GM21576 (cell line): ENCODE data around the gene ZNF276.
A peak's percentile ranks its signal among the peaks of the same experiment; 100 is the strongest.

Source experiments
- ATAC-seq: cut with Tn5 transposase; IDR thresholded peaks from one replicate; pipeline ENCODE4 v1.9.1; 2021; ENCODE audit warnings: mild to moderate bottlenecking, moderate library complexity; ENCODE audit not compliant: unreplicated experiment

Gene ZNF276

DNA sequence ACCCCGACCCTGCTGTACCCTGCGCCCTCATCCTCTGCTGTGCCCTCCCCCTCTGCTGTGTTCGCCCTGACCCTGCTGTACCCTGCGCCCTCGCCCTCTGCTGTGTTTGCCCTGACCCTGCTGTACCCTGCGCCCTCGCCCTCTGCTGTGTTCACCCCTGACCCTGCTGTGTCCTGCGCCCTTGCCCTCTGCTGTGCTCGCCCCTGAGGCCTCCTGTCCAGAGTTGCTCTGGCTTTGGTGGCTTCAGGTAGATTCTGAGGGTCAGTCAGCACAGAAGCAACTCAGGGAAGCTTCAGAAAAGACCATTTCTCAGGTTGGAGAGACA, 11.5 kb downstream of the ZNF276 start:
- no peak for ATAC-seq

DNA sequence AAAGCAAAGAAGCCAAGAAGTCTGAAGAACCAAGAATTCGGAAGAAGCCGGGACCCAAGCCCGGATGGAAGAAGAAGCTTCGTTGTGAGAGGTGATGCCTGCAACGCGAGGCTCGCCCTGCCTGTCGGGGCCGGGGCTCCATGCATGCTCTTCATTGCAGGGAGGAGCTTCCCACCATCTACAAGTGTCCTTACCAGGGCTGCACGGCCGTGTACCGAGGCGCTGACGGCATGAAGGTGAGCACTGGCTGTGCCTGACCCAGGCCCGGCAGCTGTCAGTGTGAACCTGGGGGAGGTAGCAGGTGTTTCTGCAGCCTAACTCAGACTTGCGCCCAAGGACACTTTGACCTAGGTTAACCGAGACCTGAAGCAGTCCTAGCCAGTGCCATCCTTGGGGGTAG, 12.0 kb downstream of the ZNF276 start:
- no peak for ATAC-seq

DNA sequence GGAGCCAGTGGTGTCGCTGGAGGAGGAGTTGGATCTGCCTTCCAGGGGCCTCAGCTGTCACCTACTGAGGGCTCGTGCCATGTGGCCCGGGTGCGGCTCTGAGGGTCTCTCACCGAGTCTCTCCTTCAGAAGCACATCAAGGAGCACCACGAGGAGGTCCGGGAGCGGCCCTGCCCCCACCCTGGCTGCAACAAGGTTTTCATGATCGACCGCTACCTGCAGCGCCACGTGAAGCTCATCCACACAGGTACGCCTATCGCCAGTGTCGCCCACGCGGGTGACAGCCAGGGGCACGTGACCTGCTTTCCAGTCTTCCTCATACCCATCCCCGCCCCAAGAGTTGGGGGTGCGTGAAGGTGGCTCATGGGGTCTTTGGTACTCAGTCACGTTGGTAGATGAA, 12.5 kb downstream of the ZNF276 start:
- ATAC-seq, result no peak

DNA sequence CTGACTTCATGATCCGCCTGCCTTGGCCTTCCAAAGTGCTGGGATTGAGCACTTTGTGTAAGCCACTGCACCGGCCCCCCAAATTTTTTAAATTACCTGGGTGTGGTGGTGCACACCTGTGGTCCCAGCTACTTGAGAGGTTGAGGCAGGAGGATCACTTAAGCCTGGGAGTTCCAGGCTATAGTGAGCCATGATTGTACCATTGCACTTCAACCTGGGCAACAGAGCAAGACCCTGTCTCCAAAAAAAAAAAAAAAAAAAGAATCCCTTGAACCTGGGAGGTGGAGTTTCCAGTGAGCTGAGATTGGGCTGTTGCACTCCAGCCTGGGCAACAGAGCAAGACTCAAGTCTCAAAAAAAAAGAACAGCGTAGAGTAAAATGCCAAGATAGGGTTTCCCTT, 15.2 kb downstream of the ZNF276 start:
- no peak for ATAC-seq

DNA sequence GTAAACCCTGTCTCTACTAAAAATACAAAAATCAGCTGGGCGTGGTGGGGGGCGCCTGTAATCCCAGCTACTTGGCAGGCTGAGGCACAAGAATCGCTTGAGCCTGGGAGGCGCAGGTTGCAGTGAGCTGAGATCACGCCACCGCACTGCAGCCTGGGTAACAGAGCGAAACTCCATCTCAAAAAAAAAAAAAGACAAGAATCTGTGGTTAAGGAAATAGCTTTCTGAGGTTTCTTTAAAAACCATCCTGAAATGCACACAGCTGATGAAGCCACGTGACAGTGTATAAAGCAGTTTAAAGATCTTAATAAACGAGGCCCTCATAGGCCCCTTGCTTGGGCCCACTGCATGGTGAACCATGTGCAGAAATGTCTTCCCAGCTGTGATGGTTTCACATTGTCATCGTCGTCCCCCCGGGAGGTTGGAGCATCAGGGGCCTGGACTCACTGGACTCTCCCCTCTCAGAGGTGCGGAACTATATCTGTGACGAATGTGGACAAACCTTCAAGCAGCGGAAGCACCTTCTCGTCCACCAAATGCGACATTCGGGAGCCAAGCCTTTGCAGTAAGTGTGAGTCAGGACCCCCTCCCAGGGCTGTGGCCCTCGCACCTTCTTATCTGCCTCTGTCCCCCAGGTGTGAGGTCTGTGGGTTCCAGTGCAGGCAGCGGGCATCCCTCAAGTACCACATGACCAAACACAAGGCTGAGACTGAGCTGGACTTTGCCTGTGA, 16.2 kb downstream of the ZNF276 start:
- no peak for ATAC-seq

DNA sequence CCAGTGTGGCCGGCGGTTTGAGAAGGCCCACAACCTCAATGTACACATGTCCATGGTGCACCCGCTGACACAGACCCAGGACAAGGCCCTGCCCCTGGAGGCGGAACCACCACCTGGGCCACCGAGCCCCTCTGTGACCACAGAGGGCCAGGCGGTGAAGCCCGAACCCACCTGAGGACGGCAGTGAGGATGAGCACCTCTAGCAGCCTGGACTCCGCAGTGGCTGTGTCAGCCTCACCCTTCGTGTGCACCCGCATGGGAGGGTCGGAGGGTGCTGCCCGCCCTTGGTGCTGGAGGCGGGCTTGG, 16.7 kb downstream of the ZNF276 start:
- no peak for ATAC-seq

DNA sequence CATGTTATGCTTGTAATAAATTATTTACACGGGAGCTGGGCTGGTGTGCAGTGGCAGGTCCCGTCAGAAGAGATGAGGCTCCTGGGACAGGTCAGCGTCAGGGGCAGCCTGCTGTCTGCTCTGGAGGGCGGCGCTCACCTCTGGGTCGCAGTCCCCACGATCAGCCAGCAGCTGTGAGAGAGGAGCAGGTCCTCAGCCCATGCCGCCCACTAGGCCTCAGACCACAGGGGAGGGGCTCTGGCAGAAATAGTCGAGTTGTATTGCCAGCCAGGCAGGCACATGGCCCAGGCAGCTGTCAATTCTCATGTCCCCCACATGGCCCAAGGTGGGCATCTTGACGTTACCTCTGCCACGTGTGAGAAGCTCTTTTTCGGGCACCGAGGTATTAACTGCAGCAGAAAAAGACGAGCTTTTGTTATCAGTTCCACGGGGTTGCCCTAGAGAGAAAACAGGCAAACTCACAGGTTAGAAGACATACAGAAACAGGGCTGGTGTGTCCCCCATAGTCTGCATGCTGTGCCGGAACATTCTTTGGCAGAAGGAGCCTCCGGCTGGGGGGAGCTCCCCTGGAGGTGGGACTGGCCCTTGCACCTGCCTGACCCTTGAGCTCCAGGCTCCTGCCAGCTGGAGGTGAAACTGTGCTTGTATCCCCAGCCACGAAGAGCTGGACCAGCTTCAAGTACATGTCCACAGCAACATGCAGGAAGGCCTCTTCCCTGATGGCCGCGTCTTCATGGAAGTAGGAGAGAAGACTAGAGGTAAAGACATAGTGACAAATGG, 17.4 kb downstream of the ZNF276 start:
- no peak for ATAC-seq

DNA sequence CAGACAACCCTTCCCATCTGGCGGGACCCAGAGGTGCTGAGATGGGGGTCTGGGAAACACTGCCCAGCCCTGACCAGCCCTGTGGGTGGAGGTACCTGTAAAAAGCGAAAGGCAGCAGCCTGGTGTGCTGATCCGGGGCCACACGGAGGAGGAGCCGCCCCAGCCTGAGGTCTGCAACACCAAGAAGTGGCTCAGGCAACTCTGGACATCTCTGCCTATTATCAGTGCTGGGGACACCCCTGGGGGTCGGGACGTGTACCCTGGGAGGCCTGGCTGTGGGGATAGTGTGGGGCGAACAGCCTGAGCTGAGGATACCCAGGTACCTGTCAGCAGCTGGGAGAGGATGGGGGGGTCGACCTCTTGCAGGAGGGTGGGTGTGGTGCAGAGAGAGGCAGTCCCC, 18.0 kb downstream of the ZNF276 start:
- ATAC-seq, result no peak

DNA sequence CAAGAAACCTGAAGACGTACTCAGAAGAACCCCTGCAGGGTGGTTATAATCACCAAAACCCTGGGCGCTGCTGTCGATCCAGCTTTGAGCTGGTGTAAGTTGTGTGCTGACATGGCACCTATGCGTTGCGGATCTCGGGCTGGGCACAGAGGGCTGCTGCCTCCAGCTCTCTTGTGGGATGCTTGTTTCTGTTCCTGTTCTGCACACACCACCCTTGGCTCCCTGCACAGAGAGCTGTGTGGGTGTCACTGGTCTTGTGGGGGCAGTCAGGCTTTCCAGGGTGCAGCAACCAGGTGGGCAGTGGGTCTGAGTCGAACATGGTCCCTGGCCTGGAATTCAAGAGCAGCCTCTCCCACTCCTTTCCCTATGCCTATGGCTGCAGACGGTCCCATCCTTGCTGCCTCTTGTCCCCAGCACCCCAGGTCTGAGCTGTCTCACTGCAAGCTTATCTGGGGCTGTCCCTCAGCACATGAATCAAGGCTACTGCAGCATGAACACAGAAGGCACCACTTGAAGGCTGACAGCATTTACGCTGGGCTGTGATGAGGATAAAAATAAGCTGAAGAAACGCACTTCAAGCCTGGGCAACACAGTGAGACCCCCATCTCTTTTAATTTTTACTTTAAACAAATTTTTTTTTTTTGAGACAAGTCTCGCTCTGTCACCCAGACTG, 20.1 kb downstream of the ZNF276 start:
- no peak for ATAC-seq

DNA sequence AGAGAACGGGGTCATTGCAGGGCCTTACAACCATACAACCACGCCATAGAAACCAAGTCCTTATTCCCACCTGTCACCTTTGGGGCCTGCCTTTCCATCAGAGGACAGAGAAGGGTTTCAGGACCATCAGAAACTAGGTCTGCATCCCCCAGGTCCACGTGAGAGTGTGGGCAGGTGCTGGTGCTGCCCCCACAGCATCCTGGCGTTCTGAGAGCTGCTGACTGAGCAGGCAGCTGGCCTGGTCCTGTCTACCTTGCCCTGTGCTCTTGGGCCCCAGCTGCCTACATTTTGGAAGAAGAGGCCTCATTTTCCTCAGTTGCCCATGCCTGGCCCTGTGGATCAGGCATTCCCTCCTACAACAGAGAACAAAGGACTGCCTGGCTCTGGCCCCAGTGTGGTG, 21.6 kb downstream of the ZNF276 start:
- ATAC-seq, result no peak

DNA sequence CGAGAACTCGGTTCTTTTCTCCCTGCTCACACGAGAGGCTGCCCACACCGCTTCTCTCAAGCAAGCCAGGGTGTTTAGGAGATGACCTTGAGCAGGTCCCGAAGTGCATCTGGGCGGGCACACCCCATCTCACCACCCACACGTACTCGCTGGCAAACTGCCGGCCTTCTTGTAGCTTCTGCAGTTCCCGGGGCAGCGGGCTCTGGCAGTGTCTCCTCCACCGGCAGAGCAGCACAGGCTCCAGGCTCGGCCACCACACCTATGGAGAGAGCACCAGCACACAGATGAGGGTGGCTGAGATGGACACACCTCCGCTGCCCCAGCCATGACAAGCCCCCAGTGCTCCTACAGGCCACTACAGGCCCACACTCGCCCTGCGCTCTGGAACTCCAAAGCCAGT, 23.5 kb downstream of the ZNF276 start:
- no peak for ATAC-seq

DNA sequence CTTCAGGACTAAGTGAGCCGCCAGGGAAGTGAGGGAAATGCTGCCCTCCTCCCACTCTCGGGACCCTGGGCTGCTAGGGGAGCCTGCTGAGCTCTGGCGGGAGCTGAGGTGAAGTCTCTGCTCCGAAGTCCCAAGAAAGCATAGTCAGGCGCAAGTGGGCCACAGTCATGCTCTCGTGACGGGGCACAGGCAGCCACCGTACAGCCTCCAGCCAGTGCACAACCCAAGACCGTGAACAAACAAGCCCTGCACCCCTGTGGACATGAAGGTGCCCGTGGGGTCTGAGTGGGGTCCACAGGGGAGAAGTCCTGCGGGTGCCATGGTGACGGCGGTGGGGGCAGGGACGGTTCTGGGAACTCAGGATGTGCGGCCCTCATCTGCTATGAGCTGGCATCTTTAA, 24.7 kb downstream of the ZNF276 start:
- no peak for ATAC-seq

DNA sequence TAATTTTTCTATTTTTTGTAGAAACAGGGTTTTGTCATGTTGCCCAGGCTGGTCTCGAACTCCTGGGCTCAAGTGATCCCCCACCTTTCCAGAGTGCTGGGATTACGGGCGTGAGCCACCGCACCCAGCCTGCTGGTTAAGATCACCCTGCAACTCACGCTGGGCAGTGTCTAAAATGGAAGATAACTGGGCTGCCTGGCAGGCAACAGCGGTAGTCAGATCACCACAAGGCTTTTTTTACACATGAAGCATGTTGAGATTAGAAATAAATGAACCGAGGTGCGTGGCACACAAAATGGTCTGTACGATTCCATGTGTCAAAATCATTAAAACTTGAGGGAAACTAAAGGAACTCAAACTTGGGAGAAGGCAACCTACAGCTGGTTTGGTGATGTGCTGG, 26.7 kb downstream of the ZNF276 start:
- ATAC-seq, result no peak

DNA sequence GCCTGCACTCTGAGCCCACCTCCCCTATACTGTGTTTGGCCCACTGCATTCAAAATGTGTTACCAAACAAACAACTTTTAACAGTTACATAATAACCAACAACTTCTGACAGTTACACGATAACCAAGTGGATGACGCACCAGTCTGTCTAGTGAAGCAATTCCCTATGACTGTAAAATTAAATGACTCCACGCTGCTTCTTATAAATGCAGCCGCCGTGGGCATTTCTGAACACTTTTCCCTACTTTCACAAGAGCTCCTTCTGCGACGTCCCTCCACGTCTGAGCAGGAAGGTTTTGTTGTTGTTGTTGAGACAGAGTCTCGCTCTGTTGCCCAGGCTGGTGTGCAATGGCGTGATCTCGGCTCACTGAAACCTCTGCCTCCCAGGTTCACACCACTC, 27.6 kb downstream of the ZNF276 start:
- no peak for ATAC-seq

DNA sequence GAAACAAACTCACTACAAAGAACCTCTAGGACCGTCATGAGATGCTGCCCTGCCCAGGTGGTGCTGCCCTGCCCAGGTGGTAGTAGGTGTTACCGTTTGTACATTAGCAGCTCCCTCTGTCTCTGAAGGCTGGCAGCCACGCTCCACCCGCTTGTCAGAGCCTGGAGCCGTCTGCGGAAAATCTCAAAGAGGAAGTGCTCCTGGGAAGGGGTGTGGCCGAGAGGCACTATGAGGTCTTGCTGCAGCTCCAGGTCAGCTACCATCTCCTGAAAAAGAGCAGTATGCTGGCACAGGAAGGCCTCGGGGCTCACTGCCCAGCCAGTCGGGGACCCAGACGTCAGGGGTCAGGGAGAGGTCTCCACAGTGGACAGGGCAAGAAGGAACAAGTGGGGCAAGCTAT, 28.3 kb downstream of the ZNF276 start:
- ATAC-seq, result no peak

DNA sequence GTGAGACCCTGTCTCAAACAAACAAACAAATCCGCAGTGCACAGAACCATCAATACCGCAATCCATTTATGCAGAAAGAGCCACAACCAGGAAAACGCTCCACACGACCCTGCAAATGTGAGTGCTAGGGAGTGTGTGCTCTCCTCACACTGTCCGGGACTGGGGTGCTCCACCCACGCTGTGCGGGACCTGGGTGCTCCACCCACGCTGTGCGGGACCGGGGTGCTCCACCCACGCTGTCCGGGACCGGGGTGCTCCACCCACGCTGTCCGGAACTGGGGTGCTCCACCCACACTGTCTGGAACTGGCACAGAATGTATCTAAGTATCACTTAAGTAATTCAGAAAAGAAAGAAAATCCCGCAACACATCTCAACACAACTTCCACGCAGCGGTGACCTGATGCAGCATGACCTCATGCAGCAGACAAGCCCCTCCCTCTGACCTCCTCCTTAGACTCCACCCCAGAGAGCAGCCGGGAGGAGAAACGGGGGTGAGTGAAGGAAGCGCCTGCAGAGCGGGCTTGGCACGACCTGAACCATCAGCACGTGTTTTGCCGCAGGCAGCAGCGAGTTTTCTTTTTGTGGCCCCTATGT, 38.5 kb downstream of the ZNF276 start:
- ATAC-seq, result no peak

DNA sequence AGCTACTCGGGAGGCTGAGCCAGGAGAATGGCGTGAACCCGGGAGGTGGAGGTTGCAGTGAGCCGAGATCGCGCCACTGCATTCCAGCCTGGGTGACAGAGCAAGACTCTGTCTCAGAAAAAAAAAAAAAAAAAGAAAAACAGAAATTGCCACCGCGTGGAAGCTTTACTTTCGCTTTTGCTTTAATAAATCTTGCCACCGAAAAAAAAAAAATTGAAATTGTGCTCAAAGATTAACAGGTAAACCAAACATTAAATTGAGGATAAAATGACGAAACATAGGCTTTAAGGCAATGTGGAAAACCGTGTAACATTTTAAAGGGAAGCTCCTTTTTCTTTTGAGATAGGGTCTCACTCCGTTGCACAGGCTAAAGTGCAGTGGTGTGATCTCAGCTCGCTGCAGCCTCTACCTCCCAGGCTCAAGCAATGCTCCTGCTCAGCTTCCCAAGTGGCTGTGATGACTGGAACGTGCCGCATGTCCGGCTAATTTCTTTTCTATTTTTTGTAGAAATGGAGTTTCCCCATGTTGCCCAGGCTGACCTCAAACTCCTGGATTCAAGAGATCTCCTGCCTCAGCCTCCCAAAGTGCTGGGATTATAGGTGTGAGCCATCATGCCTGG, 40.1 kb downstream of the ZNF276 start:
- no peak for ATAC-seq

DNA sequence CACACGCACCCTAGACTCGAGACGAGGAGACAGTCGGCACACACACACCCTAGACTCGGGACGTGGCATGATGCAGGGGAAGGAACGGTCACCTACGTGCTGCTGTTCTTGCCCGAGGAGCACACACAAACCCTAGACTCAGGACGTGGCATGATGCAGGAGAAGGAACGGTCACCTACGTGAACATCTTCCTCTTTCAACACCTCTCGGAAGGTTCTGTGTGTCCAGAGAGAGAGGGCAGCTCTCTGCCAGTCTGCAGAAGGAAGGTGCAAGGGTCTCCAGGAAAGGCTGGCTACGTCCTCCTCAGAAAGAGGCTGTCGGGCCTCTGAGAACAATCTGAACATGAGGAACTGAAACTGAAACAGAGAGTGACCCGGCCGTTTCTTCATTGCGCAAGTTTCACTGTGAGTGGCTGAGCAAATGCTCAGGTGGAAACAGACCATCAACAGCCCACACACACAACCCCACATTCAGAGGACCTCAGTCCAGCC, 43.4 kb downstream of the ZNF276 start:
- peak; percentile 87 for ATAC-seq

DNA sequence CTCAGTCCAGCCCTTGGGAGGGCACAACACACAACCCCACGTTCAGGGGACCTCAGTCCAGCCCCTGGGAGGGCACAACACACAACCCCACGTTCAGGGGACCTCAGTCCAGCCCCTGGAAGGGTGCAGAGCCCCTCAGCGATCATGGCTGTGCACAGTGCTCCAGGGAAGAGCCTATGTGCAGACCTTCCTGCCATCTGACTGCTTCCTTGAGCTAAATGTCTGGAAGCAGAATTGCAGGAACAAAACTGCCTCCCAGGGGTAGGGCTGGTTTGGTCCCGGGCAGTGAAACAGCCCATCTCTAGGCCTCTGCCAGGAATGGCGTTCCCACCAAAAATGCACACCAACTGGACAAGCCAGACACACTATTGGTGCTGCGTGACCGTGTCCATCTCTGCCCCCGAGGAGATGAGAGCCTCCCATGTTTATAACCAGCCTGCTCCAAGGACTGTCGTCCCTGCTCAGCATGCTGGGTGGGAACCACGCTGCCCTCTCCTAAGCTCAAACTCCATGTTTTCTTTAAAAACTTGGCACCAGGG, 44.0 kb downstream of the ZNF276 start:
- ATAC-seq, result no peak

DNA sequence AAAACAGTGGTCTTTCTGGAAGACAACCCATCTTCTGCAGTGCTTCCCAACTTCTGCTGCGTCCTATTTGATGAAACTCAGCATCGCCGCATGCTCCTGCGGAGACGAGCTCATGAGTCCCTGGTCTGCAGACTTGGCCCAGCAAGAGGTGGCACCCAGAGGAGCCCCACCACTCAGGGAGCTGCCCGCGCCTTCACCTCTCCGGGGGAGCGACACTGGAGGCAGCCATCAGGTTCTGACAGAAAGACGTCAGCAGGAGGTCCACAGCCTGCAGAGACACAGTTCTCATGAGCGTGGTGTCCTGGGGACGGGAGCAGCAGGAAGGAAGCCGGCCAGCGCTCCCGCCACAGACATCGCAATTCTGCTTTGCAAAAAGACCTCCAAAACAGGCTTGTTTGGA, 49.0 kb downstream of the ZNF276 start:
- ATAC-seq, result no peak

DNA sequence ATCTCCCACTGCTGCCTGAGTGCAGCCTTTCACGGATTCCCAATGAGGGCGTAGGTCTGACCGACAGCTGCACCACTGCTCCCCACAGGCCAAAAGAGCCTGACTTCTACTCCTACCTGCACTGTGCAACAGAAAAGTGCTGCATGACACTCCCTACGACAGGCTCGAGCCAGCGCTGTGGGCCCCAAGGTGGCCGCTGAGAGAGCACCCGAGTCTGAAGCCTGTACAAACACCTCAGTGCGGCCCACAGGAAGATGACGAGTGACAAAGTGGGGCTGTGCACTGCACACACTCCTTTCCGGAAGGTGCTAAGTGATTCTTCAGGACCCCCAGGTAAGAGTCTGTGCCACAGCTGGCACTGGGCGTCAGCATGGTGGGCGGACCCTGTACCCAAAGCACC, 53.9 kb downstream of the ZNF276 start:
- no peak for ATAC-seq
